HL-60/S4 (cell line): ENCODE measurements around the gene PRKCI.
"Not testable (repeated sequence)": the region's sequence is repeated elsewhere in the genome, so short reads cannot be mapped to it uniquely, and the experiment has no call there.

ENCODE experiments used
- in situ Hi-C: fragments of 300-500 bp; cut with MboI; formaldehyde crosslinking; loops from 2 replicates; pipeline ENCODE4 v1.14.3; 2022; ENCODE audit warnings: low sequenced_read_pairs

Gene PRKCI

DNA sequence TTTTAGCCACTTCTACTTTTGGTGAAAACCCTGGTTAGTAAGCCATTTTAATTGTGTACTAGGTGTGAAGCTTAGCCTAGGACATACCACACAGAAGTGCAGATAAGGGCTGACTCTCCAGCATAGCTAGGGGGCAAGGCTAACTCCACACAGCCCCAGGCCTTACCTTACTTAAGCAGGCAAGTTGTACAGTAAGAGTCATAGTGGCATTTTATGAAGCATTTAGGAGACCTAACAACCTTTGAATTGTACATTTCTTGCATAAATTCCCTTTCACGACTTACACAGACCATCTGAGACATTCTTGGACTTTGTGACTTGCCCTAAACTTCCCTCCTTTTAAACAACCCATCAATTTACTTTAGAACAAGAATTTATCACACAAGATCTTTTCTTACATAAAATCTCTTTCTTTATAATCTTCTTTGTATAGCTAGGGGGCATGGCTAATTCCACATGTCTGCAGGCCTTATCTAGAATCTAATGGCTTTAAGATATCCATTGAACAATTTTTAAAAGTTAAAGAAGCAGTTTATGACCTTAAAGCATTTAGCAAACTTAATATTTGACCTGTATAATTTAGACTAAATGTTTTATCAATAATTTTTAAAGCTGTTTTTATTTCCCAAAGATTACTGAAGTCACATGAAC is 116.6 kb downstream of the PRKCI start:
- in situ Hi-C loops: no loop called here

DNA sequence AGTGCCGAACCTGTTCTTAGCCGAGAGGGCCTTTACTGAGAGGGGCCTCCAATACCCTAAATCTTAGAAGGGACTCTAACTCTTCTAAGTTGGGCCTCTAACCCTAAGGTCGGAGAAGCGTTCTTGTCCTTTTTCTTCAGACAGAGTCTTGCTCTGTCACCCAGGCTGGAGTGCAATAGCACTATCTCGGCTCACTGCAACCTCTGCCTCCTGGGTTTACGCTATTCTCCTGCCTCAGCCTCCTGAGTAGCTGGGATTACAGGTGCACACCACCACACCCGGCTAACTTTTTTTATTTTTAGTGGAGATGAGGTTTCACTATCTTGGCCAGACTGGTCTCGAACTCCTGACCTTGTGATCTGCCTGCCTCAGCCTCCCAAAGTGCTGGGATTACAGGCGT is 120.0 kb downstream of the PRKCI start:
- in situ Hi-C loops: not testable (repeated sequence)

- in situ Hi-C loops: not testable (repeated sequence)
Measured at GRCh38 chr3:170343859-170344258, 121.6 kb downstream of the PRKCI start.

DNA sequence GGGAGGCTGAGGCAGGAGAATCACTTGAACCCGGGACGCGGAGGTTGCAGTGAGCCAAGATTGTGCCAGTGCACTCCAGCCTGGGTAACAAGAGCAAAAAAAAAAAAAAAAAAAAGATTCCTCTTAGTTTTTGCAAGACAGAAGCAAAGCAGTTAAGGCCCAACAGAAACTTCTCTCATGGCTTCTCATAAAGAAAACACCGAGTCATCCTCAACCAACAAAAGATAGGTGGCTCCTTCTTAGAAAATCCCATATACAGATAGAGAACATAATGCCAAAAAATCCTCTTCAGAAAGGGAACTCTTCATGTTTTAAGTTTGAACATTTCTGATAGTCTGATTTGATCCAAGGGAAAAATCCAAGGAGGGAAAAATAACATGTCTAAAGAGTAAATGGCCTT is 122.7 kb downstream of the PRKCI start:
- in situ Hi-C loops: no loop called here

DNA sequence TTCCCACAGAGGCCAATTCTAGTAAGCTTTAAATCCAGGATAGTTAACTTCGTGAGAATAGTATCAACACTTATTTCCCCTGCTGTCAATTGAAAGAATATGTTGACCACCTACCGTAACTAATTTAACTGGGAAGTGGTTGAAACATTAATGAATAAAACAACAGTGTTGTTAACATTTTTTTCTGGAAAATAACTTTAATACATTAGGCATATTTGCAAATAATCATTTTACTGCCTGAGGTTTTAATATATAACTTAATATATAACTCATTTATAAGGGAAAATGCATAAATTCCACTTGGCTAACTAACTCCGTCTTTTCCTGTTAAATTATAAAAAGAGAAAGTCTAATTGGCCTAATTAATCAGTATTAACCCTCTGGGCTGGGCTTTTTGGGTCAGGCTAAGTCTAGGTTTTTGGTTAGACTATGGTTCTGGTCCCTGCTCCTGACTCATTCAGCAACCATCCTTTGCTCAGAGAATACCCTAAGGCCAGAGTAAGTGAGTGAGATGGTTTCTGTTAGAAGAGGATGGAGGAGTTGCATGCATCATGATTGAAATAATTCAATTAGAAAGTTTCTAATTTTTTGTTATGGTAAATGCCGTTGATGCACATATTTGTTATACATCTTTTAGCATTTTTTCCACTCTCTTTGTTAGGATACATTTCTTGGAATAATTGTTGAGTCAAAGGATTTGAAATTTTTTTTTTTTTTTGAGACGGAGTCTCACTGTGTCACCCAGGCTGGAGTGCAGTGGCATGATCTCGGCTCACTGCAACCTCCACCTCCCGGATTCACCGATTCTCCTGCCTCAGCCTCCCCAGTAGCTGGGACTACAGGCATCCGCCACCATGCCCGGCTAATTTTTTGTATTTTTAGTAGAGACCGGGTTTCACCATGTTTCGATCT is 124.5 kb downstream of the PRKCI start:
- in situ Hi-C loops: no loop called here

DNA sequence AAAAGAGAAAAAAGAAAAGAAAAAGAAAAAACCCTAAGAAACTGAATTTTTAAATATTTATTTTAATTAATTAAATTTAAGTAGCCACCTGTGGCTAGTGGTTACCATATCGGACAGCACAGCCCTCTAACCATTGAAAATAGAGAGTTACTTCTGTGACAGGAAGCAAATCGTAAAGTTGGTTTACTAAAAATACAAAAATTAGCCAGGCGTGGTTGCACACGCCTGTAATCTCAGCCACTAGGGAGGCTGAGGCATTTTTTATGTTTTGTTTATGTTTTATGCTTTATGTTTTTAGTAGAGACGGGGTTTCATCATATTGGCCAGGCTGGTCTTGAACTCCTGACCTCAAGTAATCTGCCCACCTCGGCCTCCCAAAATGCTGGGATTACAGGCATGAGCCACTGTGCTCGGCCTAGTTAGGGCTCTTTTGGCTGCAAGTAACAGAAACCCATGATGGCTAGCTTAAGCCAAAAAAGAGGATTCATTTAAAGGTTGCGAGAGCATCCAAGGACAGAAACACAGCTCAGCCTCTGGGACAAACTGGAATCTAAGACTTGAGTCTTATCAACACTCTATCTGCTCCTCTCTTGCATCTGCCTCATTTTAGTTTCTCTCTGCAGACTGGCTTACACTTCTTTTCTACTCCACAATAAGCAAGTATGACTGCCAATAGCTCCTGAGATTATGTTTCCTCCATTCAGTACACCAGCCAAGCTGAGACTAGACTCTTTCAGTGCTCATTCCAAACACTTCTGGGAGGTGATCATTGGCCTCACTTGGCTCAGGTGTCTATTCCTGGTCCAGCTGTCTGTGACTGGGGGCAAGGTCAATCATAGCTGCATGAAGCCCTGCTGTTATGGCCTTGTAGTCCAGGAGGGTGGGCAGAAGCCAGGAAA is 128.5 kb downstream of the PRKCI start:
- in situ Hi-C loops: no loop called here

- in situ Hi-C loops: no loop called here
Measured at GRCh38 chr3:170352936-170353335, 130.7 kb downstream of the PRKCI start.

- in situ Hi-C loops: no loop called here
Measured at GRCh38 chr3:170353485-170353884, 131.3 kb downstream of the PRKCI start.

DNA sequence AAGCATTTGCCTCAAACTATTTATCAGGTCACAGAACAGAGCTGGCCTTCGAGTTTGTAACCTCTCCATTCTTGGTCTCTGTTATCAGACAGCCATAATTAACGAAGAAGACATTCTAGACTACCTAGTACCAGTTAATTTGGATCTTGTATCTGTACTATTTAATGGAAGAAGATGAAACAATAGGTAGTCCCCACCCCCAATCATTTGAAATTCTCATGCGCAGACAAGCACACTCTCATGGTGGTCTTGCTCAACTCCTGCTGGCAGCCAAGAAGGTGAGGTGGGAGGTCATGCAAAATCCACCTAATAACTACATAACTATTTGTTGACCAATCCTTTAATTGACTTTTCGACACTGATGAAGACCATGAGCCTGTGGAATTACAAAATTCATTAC is 132.5 kb downstream of the PRKCI start:
- in situ Hi-C loops: no loop called here
